GM18519 (cell line): ENCODE data around the gene CFAP97D1.
"Not testable (repeated sequence)": the region's sequence is repeated elsewhere in the genome, so short reads cannot be mapped to it uniquely, and the experiment has no call there.

Source experiments
- ATAC-seq: cut with Tn5 transposase; IDR thresholded peaks from one replicate; pipeline ENCODE4 v1.9.1; 2021; ENCODE audit warnings: mild to moderate bottlenecking, moderate library complexity; ENCODE audit not compliant: unreplicated experiment, low FRiP score

Gene CFAP97D1

DNA sequence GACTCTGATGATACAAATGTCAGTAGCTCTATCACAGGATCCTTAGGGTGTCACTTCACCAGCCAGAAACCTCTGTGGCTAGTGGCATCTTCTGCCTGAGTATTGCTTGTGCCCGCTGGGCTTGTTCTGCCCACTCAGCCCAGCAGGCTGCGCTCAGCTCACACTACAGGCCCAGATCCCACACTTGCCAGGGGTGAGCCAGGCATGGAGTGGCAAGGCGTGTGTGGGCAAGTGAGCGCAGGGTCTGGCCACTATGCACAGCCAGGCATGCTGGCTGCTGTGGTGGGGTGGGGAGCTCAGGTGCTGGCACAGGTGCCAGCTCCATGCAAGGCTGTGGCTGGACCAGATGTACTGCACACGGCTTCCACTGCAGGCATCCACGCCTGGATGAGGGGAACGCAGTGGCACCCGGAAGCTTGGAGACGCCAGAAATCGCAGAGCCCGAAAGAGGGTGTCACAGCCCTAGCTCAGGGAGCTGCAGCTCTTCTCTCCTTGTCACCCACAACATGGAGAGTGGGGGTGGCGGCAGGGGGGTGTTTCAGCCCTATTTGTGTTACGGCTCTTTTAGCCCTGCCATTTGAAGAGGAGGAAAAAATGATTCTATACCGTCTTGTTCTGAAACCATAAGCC, 10.2 kb downstream of the CFAP97D1 start:
- no peak for ATAC-seq

DNA sequence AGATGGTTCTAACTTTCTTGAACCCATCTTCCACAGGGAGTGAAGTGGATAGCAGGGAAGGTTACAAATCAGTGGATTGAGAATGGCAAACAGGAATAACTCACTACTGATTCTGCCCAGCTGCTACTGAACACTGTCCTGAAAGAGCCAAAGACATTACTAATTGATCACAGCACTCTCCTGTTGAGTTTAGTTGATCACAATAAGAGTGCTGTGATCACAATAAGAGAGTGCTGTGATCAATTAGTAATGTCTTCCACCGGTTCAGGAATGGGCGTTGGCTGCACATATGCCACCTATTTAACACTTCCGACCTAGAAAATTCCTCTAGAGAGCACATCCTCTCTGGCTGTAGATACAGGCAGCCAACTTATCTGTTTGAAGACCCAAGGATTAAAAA, 11.4 kb downstream of the CFAP97D1 start:
- no peak for ATAC-seq

DNA sequence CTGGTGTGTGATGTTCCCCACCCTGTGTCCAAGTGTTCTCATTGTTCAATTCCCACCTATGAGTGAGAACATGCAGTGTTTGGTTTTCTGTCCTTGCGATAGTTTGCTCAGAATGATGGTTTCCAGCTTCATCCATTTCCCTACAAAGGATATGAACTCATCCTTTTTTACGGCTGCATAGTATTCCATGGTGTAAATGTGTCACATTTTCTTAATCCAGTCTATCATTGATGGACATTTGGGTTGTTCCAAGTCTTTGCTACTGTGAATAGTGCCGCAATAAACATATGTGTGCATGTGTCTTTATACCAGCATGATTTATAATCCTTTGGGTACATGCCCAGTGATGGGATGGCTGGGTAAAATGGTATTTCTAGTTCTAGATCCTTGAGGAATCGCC, 12.4 kb downstream of the CFAP97D1 start:
- not testable (repeated sequence) for ATAC-seq

DNA sequence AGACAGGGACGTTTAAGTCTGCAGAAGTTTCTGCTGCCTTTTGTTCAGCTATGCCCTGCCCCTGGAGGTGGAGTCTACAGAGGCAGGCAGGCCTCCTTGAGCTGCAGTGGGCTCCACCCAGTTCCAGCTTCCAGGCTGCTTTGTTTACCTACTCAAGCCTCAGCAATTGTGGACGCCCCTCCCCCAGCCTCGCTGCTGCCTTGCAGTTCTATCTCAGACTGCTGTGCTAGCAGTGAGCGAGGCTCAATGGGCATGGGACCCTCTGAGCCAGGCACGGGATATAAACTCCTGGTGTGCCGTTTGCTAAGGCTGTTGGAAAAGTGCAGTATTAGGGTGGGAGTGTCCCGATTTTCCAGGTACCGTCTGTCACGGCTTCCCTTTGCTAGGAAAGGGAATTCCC, 17.8 kb downstream of the CFAP97D1 start:
- not testable (repeated sequence) for ATAC-seq

DNA sequence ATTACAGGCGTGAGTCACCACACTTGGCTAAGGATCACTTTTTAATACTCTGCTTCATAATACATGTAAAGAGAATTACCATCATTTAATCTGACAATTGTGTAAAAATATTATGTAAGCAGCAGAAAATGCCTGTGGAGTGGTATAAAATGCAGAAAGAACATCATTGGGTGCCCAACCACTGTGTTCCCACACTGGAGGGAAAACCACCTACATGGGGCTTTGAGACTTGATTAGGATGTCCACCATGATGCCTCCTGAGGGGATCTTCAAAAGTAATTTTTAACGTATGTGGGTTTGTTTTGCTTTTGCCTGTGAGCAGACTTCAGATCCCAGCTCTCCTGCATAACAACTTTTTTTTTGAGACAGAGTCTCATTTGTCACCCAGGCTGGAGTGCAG, 18.8 kb downstream of the CFAP97D1 start:
- no peak for ATAC-seq

DNA sequence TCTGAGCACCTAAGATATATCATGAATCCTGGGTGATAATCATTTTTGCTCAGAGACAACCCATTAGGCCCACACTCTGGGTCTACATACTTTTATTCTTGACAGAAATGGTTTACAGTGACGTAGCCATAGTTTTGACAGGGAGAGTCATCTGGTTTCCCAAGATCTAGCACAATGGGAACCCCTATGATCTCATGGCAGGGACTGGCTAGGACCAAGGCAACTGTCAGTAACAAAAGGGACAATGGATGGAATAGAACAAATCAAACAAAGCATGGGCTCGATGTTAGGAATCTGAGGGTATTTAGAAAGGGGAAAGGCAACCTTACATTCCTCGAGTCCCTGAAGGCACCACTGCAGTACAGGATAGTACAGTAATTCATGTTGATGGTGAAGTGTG, 20.5 kb downstream of the CFAP97D1 start:
- no peak for ATAC-seq

DNA sequence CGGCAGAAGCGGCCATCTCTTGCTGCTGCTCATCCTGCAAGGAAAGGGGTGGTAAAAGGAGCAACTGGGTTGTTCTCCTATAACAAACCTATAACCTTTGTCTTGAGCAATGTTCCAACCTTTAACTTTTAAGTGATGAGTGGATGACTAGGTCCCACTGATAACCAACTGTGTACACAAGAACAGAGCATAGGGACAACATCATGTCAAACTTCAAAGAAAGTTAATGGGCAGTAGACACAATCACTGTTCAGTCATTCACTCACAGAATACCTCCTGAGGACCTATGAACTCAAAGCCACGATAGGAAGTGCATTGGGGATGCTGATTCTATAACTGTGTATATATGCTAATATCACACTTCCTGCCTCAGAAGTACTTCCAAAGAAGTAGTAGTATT, 21.6 kb downstream of the CFAP97D1 start:
- no peak for ATAC-seq

DNA sequence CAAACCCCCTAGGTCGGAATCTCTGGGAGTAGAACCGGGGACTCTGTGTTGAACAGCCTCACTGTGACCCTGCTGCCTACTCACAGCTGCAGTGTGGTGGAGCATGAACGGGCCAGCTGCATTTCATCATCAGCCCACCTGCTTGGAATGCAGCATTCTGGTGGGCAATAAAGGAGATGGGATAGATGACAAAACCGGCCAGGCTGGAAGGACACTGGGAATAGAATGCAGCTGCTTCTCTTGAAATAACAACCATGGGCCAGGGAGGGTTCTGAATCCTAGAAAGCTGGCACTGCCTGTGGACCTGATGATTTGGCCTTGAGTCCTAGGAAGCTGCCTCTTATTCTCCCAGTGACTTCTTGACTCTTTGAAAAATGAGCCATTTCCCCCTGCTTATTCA, 23.5 kb downstream of the CFAP97D1 start:
- no peak for ATAC-seq

DNA sequence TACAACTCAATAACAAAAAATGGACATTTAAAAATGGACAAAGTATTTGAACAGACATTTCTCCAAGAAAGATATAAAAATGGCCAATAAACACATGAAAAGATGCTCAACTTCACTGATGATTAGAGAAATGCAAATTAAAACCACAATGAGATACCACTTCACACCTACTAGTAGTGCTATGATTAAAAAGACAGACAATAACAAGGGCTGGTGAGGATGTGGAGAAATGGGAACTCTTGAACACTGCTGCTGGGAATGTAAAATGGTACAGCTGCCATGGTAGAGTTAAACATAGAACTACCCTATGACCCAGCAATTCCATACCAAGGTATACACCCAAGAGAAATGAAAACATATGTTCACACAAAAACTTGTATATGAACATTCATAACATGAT, 24.9 kb downstream of the CFAP97D1 start:
- ATAC-seq: no peak

DNA sequence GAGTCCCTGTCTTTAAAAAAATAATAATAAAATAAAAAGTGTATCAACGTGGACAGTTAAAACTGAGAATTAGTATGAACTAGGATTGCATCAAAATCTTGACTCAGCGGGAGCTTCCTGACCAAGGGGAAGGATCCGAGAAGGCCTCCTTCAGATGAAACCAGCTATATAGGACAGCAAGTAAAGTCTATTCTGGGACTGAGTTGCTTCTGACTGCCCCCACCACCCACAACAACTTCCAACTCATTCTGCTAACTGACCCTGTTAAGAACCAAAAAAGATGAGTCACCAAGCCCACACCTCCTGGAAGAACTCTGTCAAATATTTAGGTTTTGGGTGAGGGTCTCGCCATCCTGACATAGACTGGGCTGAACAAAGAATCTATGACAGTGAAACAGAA, 27.8 kb downstream of the CFAP97D1 start:
- no peak for ATAC-seq

DNA sequence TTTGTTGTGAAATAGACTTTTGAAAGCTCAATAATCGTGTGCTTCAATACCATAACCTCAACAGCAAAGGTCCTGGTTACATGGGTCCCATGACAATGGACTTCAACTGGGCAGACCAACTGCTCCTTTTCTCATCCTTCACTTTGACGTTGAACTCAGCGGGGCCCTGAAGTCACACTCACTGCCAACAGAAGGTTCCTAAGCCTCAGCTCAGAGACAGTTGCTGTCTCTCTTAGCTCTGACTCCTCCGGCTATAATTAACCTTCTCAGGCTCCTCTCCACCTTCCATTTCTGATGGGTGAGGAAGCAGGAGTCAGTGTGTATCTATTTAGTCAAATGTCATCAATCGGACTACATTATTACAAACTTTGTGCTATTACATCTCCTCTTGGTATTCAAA, 28.9 kb downstream of the CFAP97D1 start:
- ATAC-seq: no peak

DNA sequence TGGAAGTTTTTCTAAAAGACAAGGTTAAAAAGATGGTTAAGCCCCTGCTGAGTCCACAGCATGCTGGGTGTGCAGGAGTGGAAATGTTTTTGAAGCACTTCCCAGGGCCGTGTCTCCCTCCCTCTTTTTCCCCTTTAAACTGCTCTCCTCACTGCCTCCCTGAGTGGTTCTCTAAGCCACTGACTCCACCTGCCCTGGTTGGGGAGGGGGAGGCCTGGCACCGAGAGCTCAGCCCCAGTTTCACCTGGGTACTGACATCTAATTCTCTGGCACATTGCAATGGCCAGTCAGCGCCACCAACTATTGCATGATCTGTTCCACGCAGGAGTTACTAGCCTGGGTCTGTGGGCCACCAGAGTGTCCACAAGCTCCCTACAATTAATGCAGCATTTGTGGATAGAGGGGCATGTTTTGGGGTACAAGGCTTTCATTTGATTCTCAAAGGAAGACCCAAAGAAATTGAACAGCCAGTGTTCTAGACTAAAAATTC, 30.0 kb downstream of the CFAP97D1 start:
- ATAC-seq: no peak

DNA sequence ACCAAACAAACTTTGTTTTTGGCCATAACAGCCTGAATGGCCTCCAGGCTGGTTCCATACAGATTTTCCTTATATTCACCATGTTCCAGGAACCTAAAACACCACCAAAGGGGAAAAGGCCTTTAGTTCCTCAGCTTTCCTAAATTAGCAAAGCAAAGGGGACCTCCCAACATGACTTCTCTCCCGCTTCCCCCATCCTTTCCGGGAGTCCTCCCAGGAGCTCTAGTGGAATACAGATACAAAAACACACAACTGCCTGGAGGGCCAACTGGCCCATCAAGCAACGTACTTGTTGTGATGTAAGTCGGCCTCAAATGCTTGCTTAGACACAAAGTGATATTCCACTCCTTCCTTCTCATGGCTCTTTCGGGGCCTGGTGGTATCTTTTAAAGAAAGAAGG, 30.6 kb downstream of the CFAP97D1 start:
- ATAC-seq: no peak

DNA sequence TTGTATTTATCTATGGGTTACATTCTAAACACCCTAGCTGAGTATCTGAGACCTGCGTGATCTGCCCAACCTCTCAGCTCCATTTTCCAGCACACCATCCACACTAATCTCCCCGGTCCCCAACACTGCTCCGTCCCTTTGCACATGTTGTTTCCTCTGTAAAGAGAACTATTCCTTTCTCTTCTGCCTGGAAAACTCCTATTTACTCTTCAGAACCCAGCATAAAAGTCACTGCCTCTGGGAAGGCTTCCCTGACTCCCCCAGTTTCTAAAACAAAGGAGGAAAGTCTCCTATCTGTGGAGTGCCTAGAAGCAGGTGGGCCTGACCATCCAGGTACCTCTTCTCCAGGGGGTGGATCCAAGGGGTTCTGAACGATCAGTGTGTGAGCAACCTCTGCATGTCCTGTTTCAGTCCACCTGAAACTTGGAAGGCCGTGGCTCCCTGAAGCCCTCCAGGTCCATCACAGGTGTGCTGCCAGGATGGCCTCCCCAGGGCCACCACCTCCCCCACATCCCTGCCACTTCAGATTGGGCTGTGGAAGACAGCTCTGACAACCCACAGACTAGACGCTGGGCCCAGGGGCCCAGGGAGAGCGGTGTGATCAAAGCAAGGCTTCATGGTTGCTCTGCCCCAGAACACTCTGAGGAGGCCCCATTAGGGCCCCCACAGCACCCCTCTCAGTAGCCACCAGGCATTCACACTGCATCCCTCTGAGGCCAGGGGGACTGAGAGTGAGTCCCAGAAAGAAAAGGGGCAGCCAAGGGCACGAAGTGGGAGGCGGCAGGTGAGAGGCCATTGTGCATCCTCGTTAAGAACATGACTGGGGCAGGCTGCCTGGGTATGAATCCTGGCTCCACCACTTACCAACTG, 32.4 kb downstream of the CFAP97D1 start:
- ATAC-seq: no peak

DNA sequence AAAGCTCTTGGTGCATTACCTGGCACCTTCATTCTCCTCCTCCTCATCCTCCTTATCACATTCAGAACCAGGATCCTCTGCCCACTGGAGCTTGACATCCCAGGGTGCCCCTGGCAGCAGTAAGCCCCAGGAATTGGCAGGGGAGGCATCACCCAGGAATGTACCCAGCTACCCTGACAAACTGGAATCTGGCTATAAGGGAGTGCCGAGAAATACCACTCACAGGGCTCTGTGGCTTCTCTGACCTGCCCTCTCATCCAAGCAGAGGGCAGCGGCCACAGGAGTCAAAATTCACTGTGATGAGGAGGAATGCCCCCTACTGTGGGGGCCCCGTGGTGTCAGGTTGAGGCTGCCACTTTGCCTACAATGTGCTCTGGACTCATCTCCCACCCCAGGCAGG, 33.2 kb downstream of the CFAP97D1 start:
- ATAC-seq: no peak

DNA sequence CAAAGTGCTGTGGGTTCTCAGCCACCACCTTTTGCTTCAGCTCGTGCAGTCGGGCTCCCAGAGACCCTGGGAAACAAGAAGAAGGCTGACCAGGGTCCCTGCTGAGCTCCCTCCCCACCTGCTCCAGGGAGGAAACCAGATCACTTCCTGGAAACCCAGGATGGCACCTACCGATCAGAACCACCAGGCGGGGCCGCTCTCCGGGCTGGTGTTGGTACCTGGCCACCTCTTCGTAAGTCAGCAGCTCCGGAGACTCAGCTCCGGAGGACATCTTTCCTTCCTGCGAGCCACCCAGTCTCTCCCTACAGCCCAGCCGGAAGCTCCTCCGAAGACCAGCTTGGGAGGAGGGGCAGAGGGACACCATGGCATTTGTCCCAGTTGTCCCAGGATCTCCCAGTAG, 33.8 kb downstream of the CFAP97D1 start:
- no peak for ATAC-seq

DNA sequence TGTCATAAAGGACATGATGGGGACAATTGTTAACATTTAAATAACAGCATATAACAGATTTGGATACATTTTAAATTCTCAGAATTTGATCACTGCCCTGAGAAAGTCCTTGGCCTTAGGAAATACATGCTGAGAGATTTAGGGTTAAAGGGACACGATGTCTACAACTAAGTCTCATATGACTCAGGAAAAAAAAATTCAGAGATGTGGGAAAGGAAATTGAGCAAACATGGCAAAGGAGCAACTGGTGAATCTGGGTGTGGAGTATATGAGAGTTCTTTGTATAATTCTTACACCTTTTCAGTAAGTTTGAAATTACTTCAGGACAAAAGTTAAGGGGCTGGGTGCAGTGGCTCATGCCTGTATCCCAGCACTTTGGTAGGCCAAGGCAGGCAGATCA, 34.5 kb downstream of the CFAP97D1 start:
- ATAC-seq: no peak

DNA sequence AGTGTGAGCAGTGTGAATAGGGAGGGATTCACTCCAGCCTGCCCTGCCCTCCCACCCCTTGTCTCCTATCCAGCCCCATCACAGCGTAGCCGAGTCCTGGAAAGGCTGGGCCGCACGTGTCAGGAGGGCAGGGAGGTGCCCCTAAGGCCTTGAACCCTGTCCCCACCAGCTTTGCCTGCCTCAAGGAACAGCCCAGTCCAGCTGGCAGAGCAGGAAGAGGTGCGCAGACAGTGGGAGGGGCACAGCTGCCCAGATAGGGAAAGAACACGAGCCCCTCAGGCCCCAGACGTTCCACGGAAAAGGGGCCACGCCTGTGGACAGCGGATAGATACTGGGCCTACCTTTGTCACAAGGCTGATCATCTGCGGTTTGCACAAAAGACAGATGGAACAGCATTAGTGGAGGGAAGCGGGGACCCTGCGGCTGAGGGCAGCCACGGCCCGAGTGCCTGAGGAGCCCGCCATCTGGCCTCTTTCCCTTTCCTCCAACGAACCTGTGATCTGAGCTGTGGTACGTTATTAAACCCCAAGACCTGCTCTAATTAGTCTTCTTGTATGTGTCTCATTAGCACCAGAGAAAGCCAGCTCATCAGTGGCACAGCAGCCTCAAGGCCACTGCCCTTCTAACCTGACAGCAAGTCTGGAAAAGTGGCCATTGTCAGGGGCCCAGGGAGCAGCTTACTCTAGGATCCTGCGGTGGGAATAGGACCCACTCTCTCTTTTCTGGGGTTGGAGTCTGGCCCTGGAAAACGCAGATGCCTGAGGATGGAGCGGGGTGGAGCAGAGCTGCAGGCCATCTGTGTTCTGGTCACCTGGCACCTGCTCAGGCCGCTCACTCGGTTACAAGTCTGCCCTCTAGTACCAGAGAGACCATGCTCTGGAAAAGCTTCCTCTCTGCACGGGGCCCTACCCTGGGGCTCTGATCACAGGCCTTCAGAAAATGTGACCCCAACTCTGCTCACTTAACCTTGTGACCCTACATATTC, 36.4 kb downstream of the CFAP97D1 start:
- no peak for ATAC-seq

DNA sequence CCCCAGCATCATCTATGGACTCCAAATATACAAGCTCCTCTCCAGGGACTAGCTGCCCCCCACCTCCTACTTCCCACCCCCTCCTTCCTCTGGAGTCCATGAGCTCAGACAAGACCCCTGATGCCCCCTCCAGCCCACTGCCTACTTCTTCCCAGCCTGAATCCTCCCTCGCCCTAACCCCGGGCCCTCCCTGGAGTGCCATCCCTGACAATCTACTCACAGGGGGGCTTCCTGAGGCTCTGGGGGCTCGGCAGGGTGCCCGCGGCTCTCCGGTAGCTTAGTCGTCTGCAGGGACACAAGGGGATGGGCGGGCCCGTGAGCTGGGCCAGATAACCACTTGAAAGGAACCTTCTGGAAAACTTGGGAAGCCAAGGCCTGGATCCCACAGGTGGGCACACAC, 37.6 kb downstream of the CFAP97D1 start:
- no peak for ATAC-seq

DNA sequence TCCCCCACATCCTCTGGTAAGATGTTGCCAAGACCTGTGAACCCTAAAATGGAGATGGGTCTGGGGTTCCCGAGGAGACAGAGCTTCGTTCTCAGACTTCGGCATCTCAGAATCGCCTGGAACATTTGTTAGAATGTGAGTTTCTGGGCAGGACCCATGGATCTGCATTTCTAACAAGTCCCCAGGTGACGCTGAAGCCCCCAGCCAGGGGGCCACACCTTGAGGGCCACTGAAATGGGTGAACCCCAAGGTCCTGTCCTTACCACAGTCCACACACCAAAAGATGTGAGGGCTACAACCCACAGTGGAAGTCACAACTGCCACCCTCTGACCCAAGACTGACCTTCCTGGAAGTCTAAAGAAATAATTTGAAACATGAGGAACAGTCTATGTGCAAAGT, 38.7 kb downstream of the CFAP97D1 start:
- ATAC-seq: no peak

DNA sequence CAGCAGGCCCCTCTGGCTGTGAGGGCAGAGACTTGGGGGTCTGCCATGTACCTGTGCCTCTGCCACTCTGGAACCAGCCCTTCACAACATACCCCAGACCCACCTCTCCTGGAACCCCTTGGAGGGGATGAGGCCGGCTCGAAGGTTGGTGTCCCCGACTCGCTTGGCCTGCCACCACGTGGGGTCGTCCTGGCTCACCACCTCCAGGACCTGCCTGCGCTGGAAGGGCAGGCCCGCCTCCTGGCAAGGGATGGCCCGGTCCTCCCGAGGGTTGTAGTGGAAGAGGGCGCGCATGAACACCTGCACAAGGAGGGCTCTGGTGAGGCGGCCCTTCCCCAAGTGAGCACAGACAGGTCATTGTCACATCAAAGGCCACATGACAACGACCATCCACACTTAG, 40.5 kb downstream of the CFAP97D1 start:
- no peak for ATAC-seq
